Epithelial cell of prostate (primary cell): ENCODE measurements around the gene CX3CL1.
A peak's percentile ranks its signal among the peaks of the same experiment; 100 is the strongest.
"Not testable (repeated sequence)": the region's sequence is repeated elsewhere in the genome, so short reads cannot be mapped to it uniquely, and the experiment has no call there.

ENCODE experiments used
- DNase-seq: peaks from one replicate; pipeline ENCODE4 v3.0.0-alpha.2; 2011; ENCODE audit warnings: low read depth, low spot score
- H3K27ac ChIP-seq: fragments of 450-650 bp; 2 replicates; pipeline ENCODE4 v1.5.1; 2017; ENCODE audit warnings: mild to moderate bottlenecking

CX3CL1 gene

GRCh38 chr16:57381791-57382534 lies 9.7 kb downstream of the CX3CL1 start:
- DNase-seq: no peak
- no peak overlapping the region for H3K27ac ChIP-seq

- no peak for DNase-seq
Measured at GRCh38 chr16:57382535-57383275, 10.4 kb downstream of the CX3CL1 start.

GRCh38 chr16:57383276-57384247 lies 11.3 kb downstream of the CX3CL1 start:
- DNase-seq: no peak
- no peak overlapping the region for H3K27ac ChIP-seq

More at GRCh38 chr16:57382535-57383275, 10.4 kb downstream of the CX3CL1 start:
- H3K27ac ChIP-seq: no peak overlapping the region

GRCh38 chr16:57384248-57385070 lies 12.2 kb downstream of the CX3CL1 start:
- no peak for DNase-seq
- no peak overlapping the region for H3K27ac ChIP-seq

GRCh38 chr16:57385083-57385482 lies 12.8 kb downstream of the CX3CL1 start:
- H3K27ac ChIP-seq: no peak overlapping the region
- DNase-seq: no peak

GRCh38 chr16:57386381-57386951 lies 14.2 kb downstream of the CX3CL1 start:
- DNase-seq: no peak
- H3K27ac ChIP-seq: no peak overlapping the region

- no peak overlapping the region for H3K27ac ChIP-seq
- no peak for DNase-seq
Measured at GRCh38 chr16:57387598-57388354, 15.5 kb downstream of the CX3CL1 start.

- no peak for DNase-seq
- no peak overlapping the region for H3K27ac ChIP-seq
Measured at GRCh38 chr16:57388359-57389086, 16.2 kb downstream of the CX3CL1 start.

- DNase-seq: no peak
- no peak overlapping the region for H3K27ac ChIP-seq
Measured at GRCh38 chr16:57389087-57389468, 16.8 kb downstream of the CX3CL1 start.

- no peak for DNase-seq
- no peak overlapping the region for H3K27ac ChIP-seq
Measured at GRCh38 chr16:57390636-57391295, 18.5 kb downstream of the CX3CL1 start.

- no peak overlapping the region for H3K27ac ChIP-seq
- no peak for DNase-seq
Measured at GRCh38 chr16:57391300-57391699, 19.0 kb downstream of the CX3CL1 start.

GRCh38 chr16:57391708-57392107 lies 19.4 kb downstream of the CX3CL1 start:
- no peak overlapping the region for H3K27ac ChIP-seq
- DNase-seq: no peak

GRCh38 chr16:57392694-57393093 lies 20.4 kb downstream of the CX3CL1 start:
- H3K27ac ChIP-seq: peak overlapping the region; percentile 45
- DNase-seq: peak; percentile 52

GRCh38 chr16:57394444-57394843 lies 22.2 kb downstream of the CX3CL1 start:
- no peak for DNase-seq
- no peak overlapping the region for H3K27ac ChIP-seq

- H3K27ac ChIP-seq: no peak overlapping the region
- DNase-seq: no peak
Measured at GRCh38 chr16:57395026-57395425, 22.7 kb downstream of the CX3CL1 start.

GRCh38 chr16:57396786-57397185 lies 24.5 kb downstream of the CX3CL1 start:
- no peak overlapping the region for H3K27ac ChIP-seq
- DNase-seq: no peak

- not testable (repeated sequence) for DNase-seq, H3K27ac ChIP-seq
Measured at GRCh38 chr16:57397493-57397892, 25.2 kb downstream of the CX3CL1 start.
